ENCODE results near the gene SIL1. TPM values are rescaled to one million over a fixed set of nuclear protein-coding genes. Genes with fewer than 3 reads are reported as not detected.

Gene SIL1
- total and polyA plus RNA-seq, 2 of the 4 experiments (the other 2 are of a cell fraction) = 56.1 to 66.0 TPM

DNA sequence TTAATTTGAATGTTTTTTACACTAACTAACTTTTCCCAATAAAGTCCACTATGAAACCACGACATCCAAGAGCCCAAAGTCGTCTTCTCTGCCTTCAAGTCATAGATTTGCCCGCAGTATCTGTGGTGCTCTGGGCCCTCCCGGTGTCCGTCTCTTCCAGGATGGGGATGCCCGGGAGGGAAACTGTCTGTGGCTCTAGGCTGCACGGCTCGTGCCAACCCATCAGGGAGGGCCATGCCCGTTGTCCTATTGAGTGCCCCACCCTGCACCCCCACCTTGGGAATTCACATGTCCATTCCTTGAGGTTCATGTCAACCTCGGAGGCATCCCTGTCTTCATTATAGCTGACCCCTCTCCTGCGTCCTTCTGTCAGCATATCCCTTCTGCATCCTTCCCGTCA is 263.2 kb downstream of the SIL1 start:
- Histone ChIP-seq H4K5ac (ENCODE audit: low read depth, low read length) (no peak overlapping the region), H3K23ac (ENCODE audit: low read depth, low read length) (no peak overlapping the region), H2AK5ac (ENCODE audit: low read depth, low read length) (no peak overlapping the region), H2BK120ac (ENCODE audit: low read depth, low read length) (no peak overlapping the region), H2BK15ac (ENCODE audit: low read depth, low read length) (no peak overlapping the region), H3K9ac (ENCODE audit: low read depth, low read length) (no peak overlapping the region), H3K9me1 (ENCODE audit: insufficient read depth, low read length) (0 out of 2 replicates have a peak, but pooled peaks cover 8% of the 10 kb centered on the region), H3K36me3 (ENCODE audit: control insufficient read depth, insufficient read depth, low read length) (peaks cover 64% of the 10 kb centered on the region), H3K14ac (replicated peaks; ENCODE audit: low read depth, low read length) (no peak overlapping the region), H3K27me3 (ENCODE audit: control insufficient read depth, insufficient read depth, low read length) (no peaks in the 10 kb centered on the region), H3K27ac (ENCODE audit: insufficient read depth, low read length) (no peak overlapping the region), H2AK9ac (replicated peaks; ENCODE audit: low read depth, low read length, poor library complexity) (no peak overlapping the region), H3K4ac (ENCODE audit: low read depth, low read length) (no peak overlapping the region), H3K4me1 (ENCODE audit: control insufficient read depth, insufficient read depth, low read length) (no peaks in the 10 kb centered on the region; the same call in 1 of the 2 replicates), H3K79me1 (ENCODE audit: low read depth in 1 of 2, low read length in 2 of 2) (peaks cover 0 to 20% of the 10 kb centered on the region in 2 experiments; a peak in 3 of 4 replicates), H3K4me2 (ENCODE audit: low read depth, low read length) (no peak overlapping the region), H3K18ac (ENCODE audit: low read depth, low read length) (no peak overlapping the region), H3K9me3 (ENCODE audit: control insufficient read depth, insufficient read depth, low read length) (no peaks in the 10 kb centered on the region), H4K91ac (ENCODE audit: insufficient read depth, low read depth, low read length) (no peak overlapping the region), H2BK5ac (ENCODE audit: low read depth, low read length, poor library complexity, severe bottlenecking) (no peak overlapping the region), H4K20me1 (ENCODE audit: insufficient read depth, low read length) (peaks cover 3% of the 10 kb centered on the region; the same call in 1 of the 2 replicates), H4K8ac (ENCODE audit: low read depth in 2 of 2, low read length in 2 of 2) (no peak overlapping the region), H2BK20ac (ENCODE audit: low read depth, low read length) (no peak overlapping the region), H3K4me3 (ENCODE audit: insufficient read depth, low read depth, low read length) (no peak overlapping the region), H3K56ac (ENCODE audit: extremely low read depth, insufficient read depth, low read length) (no peak overlapping the region), H2AFZ (replicated peaks; ENCODE audit: low read length, poor library complexity) (no peak overlapping the region)
- dilution Hi-C loops (cut with HindIII; ENCODE audit: low sequenced_read_pairs, unreplicated experiment) (no loop called here), in situ Hi-C loops (cut with MboI; ENCODE audit: low sequenced_read_pairs) (no loop called here), intact Hi-C loops (cut with micrococcal nuclease) (no loop called here)
- POLR2A ChIA-PET (ENCODE audit: unreplicated experiment) = no interaction called here
- CTCF ChIA-PET = no interaction called here
- 89% methylated on average over 5 of the region's 12 CpGs; no CpG with 5 or more reads in 1 of the 2 experiments for WGBS, 2 experiments (ENCODE audit: extremely low coverage in 2 of 2, insufficient read length in 1 of 2)
- ATAC-seq (ENCODE audit: low read depth) (no peak), DNase-seq (no peak)
- TF ChIP-seq RFX5 (IDR thresholded peaks at IDR 0.05; ENCODE audit: low read depth, low read length) (no peak), CTCF (conservative IDR thresholded peaks at IDR 0.05; ENCODE audit: low read depth, low read length) (no peak), FOS (IDR thresholded peaks at IDR 0.05; ENCODE audit: low read depth, low read length) (no peak), SMC3 (IDR thresholded peaks at IDR 0.05; ENCODE audit: low read depth, low read length) (no peak)
- BruUV-seq (replicated peaks) = no TSS peak
